GM12801 (cell line): ENCODE data around the gene SLC35B2.

Experiments
- CTCF ChIP-seq: IDR thresholded peaks from one replicate; pipeline ENCODE4 v1.5.1; 2011; ENCODE audit warnings: control low read depth; ENCODE audit not compliant: insufficient read length; ENCODE audit errors: extremely low read depth

The SLC35B2 gene

GRCh38 chr6:44254191-44255104 lies 2.9 kb downstream of the SLC35B2 start:
- no peak for TF ChIP-seq CTCF

GRCh38 chr6:44253307-44254101 lies 3.8 kb downstream of the SLC35B2 start:
- TF ChIP-seq CTCF: no peak

GRCh38 chr6:44251576-44252524 lies 5.5 kb downstream of the SLC35B2 start:
- TF ChIP-seq CTCF: no peak

- TF ChIP-seq CTCF: no peak
Observed at GRCh38 chr6:44250718-44251123, 6.6 kb downstream of the SLC35B2 start.

GRCh38 chr6:44250067-44250717 lies 7.1 kb downstream of the SLC35B2 start:
- TF ChIP-seq CTCF: no peak

- TF ChIP-seq CTCF: no peak
Observed at GRCh38 chr6:44249082-44249748, 8.1 kb downstream of the SLC35B2 start.
